CD14-positive monocyte (primary cell): ENCODE data around the gene BCL2. TPM values are rescaled to one million over a fixed set of nuclear protein-coding genes. Genes with fewer than 3 reads are reported as not detected.
"Not testable (repeated sequence)": the region's sequence is repeated elsewhere in the genome, so short reads cannot be mapped to it uniquely, and the experiment has no call there.

ENCODE experiments used
- DNase-seq, 3 donors: peaks; one replicate each; pipeline ENCODE4 v3.0.0-alpha.2; 2011 to 2022
- H2AFZ ChIP-seq: 2 replicates; pipeline ENCODE4 v1.6.0; 2012; ENCODE audit warnings: mild to moderate bottlenecking, low read depth, low read length, inconsistent platforms; ENCODE audit not compliant: insufficient read depth, poor library complexity, severe bottlenecking
- H3K27ac ChIP-seq, 2 donors: 1 replicate in 1 of 2; 2 replicates in 1 of 2; pipeline ENCODE4 v1.5.1; 2012 to 2013; ENCODE audit warnings: low read length in 2 of 2, control low read depth in 1 of 2, inconsistent platforms in 1 of 2, low read depth in 1 of 2, mild to moderate bottlenecking in 1 of 2
- H3K27me3 ChIP-seq, 2 donors: one replicate each; pipeline versions ENCODE4 v1.6.0 to v1.6.1; 2011 to 2013; ENCODE audit warnings: low read length in 2 of 2; ENCODE audit not compliant: control insufficient read depth in 2 of 2, insufficient read depth in 2 of 2
- H3K36me3 ChIP-seq, 2 donors: replicated peaks in 1 of 2; 1 replicate in 1 of 2; 2 replicates in 1 of 2; pipeline versions ENCODE4 v1.5.1 to v1.6.1; 2012 to 2013; ENCODE audit warnings: low read length in 2 of 2, control low read depth in 1 of 2, inconsistent platforms in 1 of 2, mild to moderate bottlenecking in 1 of 2; ENCODE audit not compliant: insufficient read depth in 2 of 2, control insufficient read depth in 1 of 2
- H3K4me1 ChIP-seq, 2 donors: 1 replicate in 1 of 2; 2 replicates in 1 of 2; pipeline versions ENCODE4 v1.5.1 to v1.6.1; 2012 to 2013; ENCODE audit warnings: low read length in 2 of 2, control low read depth in 1 of 2, inconsistent platforms in 1 of 2, mild to moderate bottlenecking in 1 of 2, moderate library complexity in 1 of 2; ENCODE audit not compliant: insufficient read depth in 2 of 2, control insufficient read depth in 1 of 2
- H3K4me2 ChIP-seq: replicated peaks from 2 replicates; pipeline ENCODE3; 2012; ENCODE audit warnings: low read length, moderate library complexity, mild to moderate bottlenecking; ENCODE audit not compliant: poor library complexity, severe bottlenecking; ENCODE audit errors: extremely low read depth
- H3K4me3 ChIP-seq, 3 experiments: fragments of 200-600 bp in 1 of 3; sonication (generic) in 1 of 3; replicated peaks in 1 of 3; 1 replicate in 2 of 3; 2 replicates in 1 of 3; pipeline ENCODE4 v1.5.1; 2011 to 2013; ENCODE audit warnings: low read length in 3 of 3, mild to moderate bottlenecking in 3 of 3, control low read depth in 2 of 3, low read depth in 2 of 3, inconsistent platforms in 1 of 3, moderate library complexity in 1 of 3
- H3K79me2 ChIP-seq: 2 replicates; pipeline ENCODE4 v1.6.0; 2012; ENCODE audit warnings: mild to moderate bottlenecking, control low read depth, inconsistent platforms, low read length, moderate library complexity; ENCODE audit not compliant: insufficient read depth
- H3K9ac ChIP-seq: 2 replicates; pipeline ENCODE4 v1.6.0; 2017; ENCODE audit warnings: low read length, mild to moderate bottlenecking; ENCODE audit not compliant: insufficient read depth, poor library complexity, severe bottlenecking
- H3K9me3 ChIP-seq, 2 donors: replicated peaks in 1 of 2; 1 replicate in 1 of 2; 2 replicates in 1 of 2; pipeline versions ENCODE4 v1.5.1 to v1.6.1; 2012 to 2013; ENCODE audit warnings: low read length in 2 of 2, control low read depth in 1 of 2; ENCODE audit not compliant: control insufficient read depth in 1 of 2, insufficient read depth in 1 of 2
- H4K20me1 ChIP-seq: 2 replicates; pipeline ENCODE4 v1.6.0; 2012; ENCODE audit warnings: mild to moderate bottlenecking, low read length, control low read depth, moderate library complexity; ENCODE audit not compliant: insufficient read depth
- H3K27ac Mint-ChIP-seq, 7 donors: one replicate each; pipeline ENCODE4 v1.8.0; 2020; ENCODE audit warnings: mild to moderate bottlenecking in 7 of 7, mixed read lengths in 7 of 7, moderate library complexity in 6 of 7, inconsistent platforms in 2 of 7
- H3K27me3 Mint-ChIP-seq, 3 donors: one replicate each; pipeline ENCODE4 v1.8.0; 2021 to 2022; ENCODE audit warnings: low read depth in 3 of 3, mild to moderate bottlenecking in 3 of 3, mixed read lengths in 3 of 3, moderate library complexity in 3 of 3, inconsistent platforms in 1 of 3
- H3K36me3 Mint-ChIP-seq, 2 donors: one replicate each; pipeline ENCODE4 v1.8.0; 2020; ENCODE audit warnings: mixed read lengths in 2 of 2, inconsistent platforms in 1 of 2, mild to moderate bottlenecking in 1 of 2
- H3K4me1 Mint-ChIP-seq: one replicate; pipeline ENCODE4 v1.8.0; 2020; ENCODE audit warnings: mild to moderate bottlenecking, mixed read lengths
- H3K4me3 Mint-ChIP-seq, 2 donors: one replicate each; pipeline ENCODE4 v1.8.0; 2020; ENCODE audit warnings: mild to moderate bottlenecking in 2 of 2, mixed read lengths in 2 of 2, moderate library complexity in 1 of 2
- H3K9me3 Mint-ChIP-seq, 7 donors: one replicate each; pipeline ENCODE4 v1.8.0; 2020 to 2022; ENCODE audit warnings: mixed read lengths in 7 of 7, mild to moderate bottlenecking in 6 of 7, moderate library complexity in 6 of 7, inconsistent platforms in 2 of 7
- WGBS: methylation state at CpG from one replicate; pipeline ENCODE4 v1.1.5; 2013; ENCODE audit warnings: missing lambda C conversion rate; ENCODE audit not compliant: insufficient coverage; 5-methylcytosine and 5-hydroxymethylcytosine counted together
- intact Hi-C, 2 donors: fragments of 100-400 bp; cut with micrococcal nuclease; formaldehyde crosslinking; loops; one replicate each; pipeline versions ENCODE4 v1.15.0 to v1.15.1; 2023
- polyA plus RNA-seq, 3 donors: library from polyadenylated mRNA; depleted of rRNA in 1 of 3; unstranded in 2 of 3; stranded (reverse) in 1 of 3; fragments of 300-500 nt in 2 of 3; fragments of >200 nt in 1 of 3; fragmentation: Illumina TruSeq in 2 of 3; gene quantifications; 1 replicate in 2 of 3; 2 replicates in 1 of 3; pipeline ENCODE4 v1.2.3, GENCODE V29; 2012 to 2021
- TF ChIP-seq, protein P1 (sequence below): fragments of 200-600 bp; IDR thresholded peaks from one replicate; pipeline ENCODE4 v1.8.0; 2022; ENCODE audit warnings: antibody characterized with exemption, mild to moderate bottlenecking

The BCL2 gene
- polyA plus RNA-seq, 3 donors: 0.58 to 2.5 (median 1.1) TPM

DNA sequence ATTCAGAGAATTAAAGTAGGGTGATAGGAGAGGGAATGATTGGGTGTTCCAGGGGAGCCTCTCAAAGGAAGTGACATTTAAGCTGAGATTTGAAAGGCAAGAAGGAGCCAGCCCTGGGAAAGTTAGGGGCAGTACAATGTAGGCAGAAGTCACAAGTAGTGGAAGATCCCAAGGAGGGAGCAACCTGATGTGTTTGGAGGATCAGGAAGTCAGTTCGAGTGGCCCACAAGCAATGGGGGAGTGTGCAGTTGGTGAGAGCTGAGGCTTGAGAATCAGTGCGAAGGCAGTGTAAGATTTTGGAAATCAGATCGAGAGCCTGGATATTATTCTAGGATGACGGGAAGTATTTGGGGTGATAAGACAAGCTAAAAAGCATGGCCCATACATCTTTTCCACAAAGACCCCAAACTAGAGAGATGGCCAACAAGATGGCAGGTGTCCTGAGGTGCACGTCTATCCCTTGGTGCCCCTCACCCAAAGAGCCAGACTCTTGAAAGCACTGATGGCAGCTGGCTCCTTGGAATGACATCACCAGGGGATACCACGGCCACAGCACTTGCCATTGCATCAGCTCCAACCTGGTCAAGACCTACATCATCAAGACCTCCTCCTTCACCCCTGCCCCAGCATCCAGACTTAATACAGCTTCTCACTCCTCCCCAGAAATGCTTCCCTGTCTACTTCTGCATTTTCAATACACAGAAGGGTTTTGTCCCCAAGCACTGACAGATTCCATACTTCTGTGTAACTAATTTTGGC lies 127.3 kb downstream of the BCL2 start:
- TF ChIP-seq, protein P1, sequence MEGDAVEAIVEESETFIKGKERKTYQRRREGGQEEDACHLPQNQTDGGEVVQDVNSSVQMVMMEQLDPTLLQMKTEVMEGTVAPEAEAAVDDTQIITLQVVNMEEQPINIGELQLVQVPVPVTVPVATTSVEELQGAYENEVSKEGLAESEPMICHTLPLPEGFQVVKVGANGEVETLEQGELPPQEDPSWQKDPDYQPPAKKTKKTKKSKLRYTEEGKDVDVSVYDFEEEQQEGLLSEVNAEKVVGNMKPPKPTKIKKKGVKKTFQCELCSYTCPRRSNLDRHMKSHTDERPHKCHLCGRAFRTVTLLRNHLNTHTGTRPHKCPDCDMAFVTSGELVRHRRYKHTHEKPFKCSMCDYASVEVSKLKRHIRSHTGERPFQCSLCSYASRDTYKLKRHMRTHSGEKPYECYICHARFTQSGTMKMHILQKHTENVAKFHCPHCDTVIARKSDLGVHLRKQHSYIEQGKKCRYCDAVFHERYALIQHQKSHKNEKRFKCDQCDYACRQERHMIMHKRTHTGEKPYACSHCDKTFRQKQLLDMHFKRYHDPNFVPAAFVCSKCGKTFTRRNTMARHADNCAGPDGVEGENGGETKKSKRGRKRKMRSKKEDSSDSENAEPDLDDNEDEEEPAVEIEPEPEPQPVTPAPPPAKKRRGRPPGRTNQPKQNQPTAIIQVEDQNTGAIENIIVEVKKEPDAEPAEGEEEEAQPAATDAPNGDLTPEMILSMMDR: no peak
- Histone ChIP-seq H4K20me1 (no peaks in the 10 kb centered on the region), H3K4me1 (peaks cover 16 to 19% of the 10 kb centered on the region in 2 donors), H3K36me3 (no peaks in the 10 kb centered on the region), H2AFZ (no peak overlapping the region), H3K9me3 (no peaks in the 10 kb centered on the region), H3K79me2 (peaks cover 5% of the 10 kb centered on the region), H3K27me3 (no peaks in the 10 kb centered on the region), H3K27ac (peak overlapping the region; percentile 19 to 52), H3K4me3 (peak overlapping the region in 1 of 3 experiments; percentile 18), H3K4me2 (peak overlapping the region; percentile 31), H3K9ac (no peak overlapping the region)
- peaks cover 19% of the 10 kb centered on the region for H3K4me1 Mint-ChIP-seq
- DNase-seq: peak; percentile 45 to 75 (median 75)
- H3K27me3 Mint-ChIP-seq: no peaks in the 10 kb centered on the region
- H3K4me3 Mint-ChIP-seq: peak overlapping the region; percentile 39 to 72
- peak overlapping the region; percentile 33 to 90 (median 80) for H3K27ac Mint-ChIP-seq
- peaks cover 0 to 2% (median 0%) of the 10 kb centered on the region in 7 donors for H3K9me3 Mint-ChIP-seq
- peaks cover 0 to 2% of the 10 kb centered on the region in 2 donors for H3K36me3 Mint-ChIP-seq
- 56% methylated on average over 2 of the region's 6 CpGs for WGBS
- intact Hi-C loops: no loop called here

DNA sequence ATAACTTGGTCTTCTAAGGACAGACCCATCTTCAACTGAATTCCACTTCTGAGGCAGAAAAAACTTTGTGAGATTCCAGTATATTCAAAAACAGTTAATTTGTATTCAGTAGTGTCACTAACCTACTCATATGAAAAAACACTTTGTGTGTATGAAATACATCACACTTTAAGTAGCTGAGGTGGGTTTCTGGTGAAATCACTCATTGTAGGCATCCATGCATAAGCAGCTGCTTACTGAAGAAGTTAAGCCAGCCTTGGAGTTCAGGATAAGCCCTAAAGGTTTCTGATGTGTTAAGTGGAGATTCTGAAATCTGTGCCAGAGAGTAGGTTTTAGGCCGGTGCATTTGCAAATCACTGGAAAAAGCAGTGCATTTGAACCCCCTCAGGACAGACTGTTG lies 128.2 kb downstream of the BCL2 start:
- H3K79me2 ChIP-seq: peaks cover 5% of the 10 kb centered on the region
- no peaks in the 10 kb centered on the region for H3K9me3 ChIP-seq
- no peak overlapping the region for H3K27ac ChIP-seq
- no peaks in the 10 kb centered on the region for H4K20me1 ChIP-seq
- H3K36me3 ChIP-seq: no peaks in the 10 kb centered on the region
- H3K4me1 ChIP-seq: peaks cover 19 to 22% of the 10 kb centered on the region in 2 donors
- intact Hi-C loops: no loop called here
- Mint-ChIP-seq H3K27ac (no peak overlapping the region), H3K27me3 (no peaks in the 10 kb centered on the region), H3K9me3 (peaks cover 0 to 2% (median 0%) of the 10 kb centered on the region in 7 donors), H3K36me3 (peaks cover 0 to 2% of the 10 kb centered on the region in 2 donors), H3K4me3 (no peak overlapping the region), H3K4me1 (peaks cover 22% of the 10 kb centered on the region)
- H3K27me3 ChIP-seq: no peaks in the 10 kb centered on the region
- no CpG with 5 or more reads among the region's 1 CpG for WGBS
- H2AFZ ChIP-seq: no peak overlapping the region
- H3K9ac ChIP-seq: no peak overlapping the region
- H3K4me2 ChIP-seq: no peak overlapping the region
- H3K4me3 ChIP-seq: no peak overlapping the region
- DNase-seq: no peak
- TF ChIP-seq, protein P1: no peak

DNA sequence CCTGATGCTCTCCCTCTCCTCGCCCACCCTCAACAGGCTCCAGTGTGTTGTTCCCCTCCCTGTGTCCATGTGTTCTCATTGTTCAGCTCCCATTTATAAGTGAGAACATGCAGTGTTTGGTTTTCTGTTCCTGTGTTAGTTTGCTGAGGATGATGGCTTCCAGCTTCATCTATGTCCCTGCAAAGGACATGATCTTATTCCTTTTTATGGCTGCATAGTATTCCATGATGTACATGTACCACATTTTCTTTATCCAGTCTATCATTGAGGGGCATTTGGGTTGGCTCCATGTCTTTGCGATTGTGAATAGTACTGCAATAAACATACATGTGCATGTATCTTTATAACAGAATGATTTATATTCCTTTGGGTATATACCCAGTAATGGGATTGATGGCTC lies 128.7 kb downstream of the BCL2 start:
- H3K4me1 Mint-ChIP-seq: peaks cover 22% of the 10 kb centered on the region
- H2AFZ ChIP-seq, H3K79me2 ChIP-seq, H3K9ac ChIP-seq, DNase-seq, intact Hi-C loops, H3K27ac ChIP-seq, H3K4me2 ChIP-seq, H4K20me1 ChIP-seq, H3K27me3 Mint-ChIP-seq, H3K27me3 ChIP-seq, H3K9me3 ChIP-seq, H3K36me3 ChIP-seq, H3K36me3 Mint-ChIP-seq, H3K9me3 Mint-ChIP-seq, H3K4me3 Mint-ChIP-seq, H3K4me3 ChIP-seq: not testable (repeated sequence)
- H3K27ac Mint-ChIP-seq: peak overlapping the region in 1 of 7 donors; percentile 75
- peaks cover 19 to 22% of the 10 kb centered on the region in 2 donors for H3K4me1 ChIP-seq
- no CpG with 5 or more reads among the region's 2 CpGs for WGBS
